H1 (cell line): ENCODE data around the gene ISG20L2. TPM values are rescaled to one million over a fixed set of nuclear protein-coding genes. Genes with fewer than 3 reads are reported as not detected.

Experiments used
- POLR2A ChIP-seq, 2 experiments: IDR thresholded peaks; 1 replicate in 1 of 2; 2 replicates in 1 of 2; pipeline ENCODE4 v1.6.1; 2011; ENCODE audit warnings: low read depth in 2 of 2, low read length in 2 of 2, mild to moderate bottlenecking in 2 of 2; ENCODE audit errors: control extremely low read depth in 1 of 2
- TBP ChIP-seq: IDR thresholded peaks from 2 replicates; pipeline ENCODE4 v1.6.1; 2011; ENCODE audit warnings: low read depth, low read length, improper control_type of control experiment
- polyA plus RNA-seq, 7 experiments: library from polyadenylated mRNA; depleted of rRNA in 3 of 7; stranded (reverse) in 5 of 7; unstranded in 2 of 7; fragments of >200 nt in 5 of 7; fragments of 200-250 nt in 2 of 7; gene quantifications; 1 replicate in 5 of 7; 2 replicates in 1 of 7; 4 replicates in 1 of 7; pipeline versions ENCODE4 v1.2.1 to v1.2.3, GENCODE V29; 2011 to 2013; ENCODE audit warnings: missing spikeins in 2 of 7, mixed read lengths in 2 of 7
- total RNA-seq: library from RNA; stranded (reverse); fragmentation: NEBNext Ultra II Directional; extraction: Animal tissue kit (Norgen Biotek cat#: 25700); gene quantifications from 2 replicates; pipeline ENCODE4 v1.2.1, GENCODE V29; 2021
- TF ChIP-seq, protein P1 (sequence below): fragments of 300-600 bp; sonication (generic); IDR thresholded peaks from 2 replicates; pipeline ENCODE4 v1.7.1; 2012; ENCODE audit warnings: low read length, moderate library complexity, mild to moderate bottlenecking, inconsistent platforms; ENCODE audit not compliant: insufficient replicate concordance
- TF ChIP-seq, protein P2 (sequence below), 3 experiments: IDR thresholded peaks; 1 replicate in 2 of 3; 2 replicates in 1 of 3; pipeline versions ENCODE4 v1.5.1 to v1.6.1; 2011; ENCODE audit warnings: low read length in 3 of 3, mild to moderate bottlenecking in 3 of 3, inconsistent platforms in 2 of 3, low read depth in 1 of 3, moderate library complexity in 1 of 3; ENCODE audit not compliant: insufficient read depth in 1 of 3; ENCODE audit errors: control extremely low read depth in 1 of 3

Gene ISG20L2
- total and polyA plus RNA-seq, 2 of the 8 experiments (the other 6 are each of a cell fraction or from before 2014, with no cell fraction given), result 47.5 to 53.0 TPM

DNA sequence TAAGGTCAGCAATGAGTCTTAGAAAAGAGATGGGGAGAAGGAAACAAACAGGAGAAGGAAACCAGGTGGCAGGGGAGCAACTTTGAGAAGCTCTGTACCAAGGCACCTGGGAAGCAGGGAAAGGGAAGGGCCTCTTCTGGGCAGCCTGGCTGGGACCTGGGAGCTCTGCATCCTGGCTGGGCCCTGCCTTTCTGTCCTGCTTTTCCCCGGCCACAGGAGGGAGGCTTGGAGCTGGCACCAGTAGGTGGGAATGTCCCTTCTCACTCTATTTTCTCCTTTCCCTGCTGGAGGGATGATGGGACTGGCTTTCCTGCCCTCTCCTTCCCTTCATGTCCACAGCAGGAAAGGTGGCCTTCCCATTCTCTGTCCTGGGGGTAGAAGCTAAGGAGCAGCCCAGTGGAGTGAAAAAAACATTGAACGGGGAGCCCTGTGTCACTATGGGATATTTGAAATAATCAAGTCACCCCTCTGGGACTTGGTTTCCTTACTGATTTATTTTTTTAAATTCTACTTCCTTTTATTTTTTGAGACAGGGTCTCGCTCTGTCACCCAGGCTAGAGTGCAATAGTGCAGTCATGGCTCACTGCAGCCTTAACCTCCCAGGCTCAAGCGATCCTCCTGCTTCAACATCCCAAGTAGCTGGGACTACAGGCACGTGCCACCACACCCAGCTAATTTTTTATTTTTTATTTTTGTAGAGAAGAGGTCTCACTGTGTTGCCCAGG lies 46.2 kb downstream of the ISG20L2 start (continued):
- TF ChIP-seq, protein P1, sequence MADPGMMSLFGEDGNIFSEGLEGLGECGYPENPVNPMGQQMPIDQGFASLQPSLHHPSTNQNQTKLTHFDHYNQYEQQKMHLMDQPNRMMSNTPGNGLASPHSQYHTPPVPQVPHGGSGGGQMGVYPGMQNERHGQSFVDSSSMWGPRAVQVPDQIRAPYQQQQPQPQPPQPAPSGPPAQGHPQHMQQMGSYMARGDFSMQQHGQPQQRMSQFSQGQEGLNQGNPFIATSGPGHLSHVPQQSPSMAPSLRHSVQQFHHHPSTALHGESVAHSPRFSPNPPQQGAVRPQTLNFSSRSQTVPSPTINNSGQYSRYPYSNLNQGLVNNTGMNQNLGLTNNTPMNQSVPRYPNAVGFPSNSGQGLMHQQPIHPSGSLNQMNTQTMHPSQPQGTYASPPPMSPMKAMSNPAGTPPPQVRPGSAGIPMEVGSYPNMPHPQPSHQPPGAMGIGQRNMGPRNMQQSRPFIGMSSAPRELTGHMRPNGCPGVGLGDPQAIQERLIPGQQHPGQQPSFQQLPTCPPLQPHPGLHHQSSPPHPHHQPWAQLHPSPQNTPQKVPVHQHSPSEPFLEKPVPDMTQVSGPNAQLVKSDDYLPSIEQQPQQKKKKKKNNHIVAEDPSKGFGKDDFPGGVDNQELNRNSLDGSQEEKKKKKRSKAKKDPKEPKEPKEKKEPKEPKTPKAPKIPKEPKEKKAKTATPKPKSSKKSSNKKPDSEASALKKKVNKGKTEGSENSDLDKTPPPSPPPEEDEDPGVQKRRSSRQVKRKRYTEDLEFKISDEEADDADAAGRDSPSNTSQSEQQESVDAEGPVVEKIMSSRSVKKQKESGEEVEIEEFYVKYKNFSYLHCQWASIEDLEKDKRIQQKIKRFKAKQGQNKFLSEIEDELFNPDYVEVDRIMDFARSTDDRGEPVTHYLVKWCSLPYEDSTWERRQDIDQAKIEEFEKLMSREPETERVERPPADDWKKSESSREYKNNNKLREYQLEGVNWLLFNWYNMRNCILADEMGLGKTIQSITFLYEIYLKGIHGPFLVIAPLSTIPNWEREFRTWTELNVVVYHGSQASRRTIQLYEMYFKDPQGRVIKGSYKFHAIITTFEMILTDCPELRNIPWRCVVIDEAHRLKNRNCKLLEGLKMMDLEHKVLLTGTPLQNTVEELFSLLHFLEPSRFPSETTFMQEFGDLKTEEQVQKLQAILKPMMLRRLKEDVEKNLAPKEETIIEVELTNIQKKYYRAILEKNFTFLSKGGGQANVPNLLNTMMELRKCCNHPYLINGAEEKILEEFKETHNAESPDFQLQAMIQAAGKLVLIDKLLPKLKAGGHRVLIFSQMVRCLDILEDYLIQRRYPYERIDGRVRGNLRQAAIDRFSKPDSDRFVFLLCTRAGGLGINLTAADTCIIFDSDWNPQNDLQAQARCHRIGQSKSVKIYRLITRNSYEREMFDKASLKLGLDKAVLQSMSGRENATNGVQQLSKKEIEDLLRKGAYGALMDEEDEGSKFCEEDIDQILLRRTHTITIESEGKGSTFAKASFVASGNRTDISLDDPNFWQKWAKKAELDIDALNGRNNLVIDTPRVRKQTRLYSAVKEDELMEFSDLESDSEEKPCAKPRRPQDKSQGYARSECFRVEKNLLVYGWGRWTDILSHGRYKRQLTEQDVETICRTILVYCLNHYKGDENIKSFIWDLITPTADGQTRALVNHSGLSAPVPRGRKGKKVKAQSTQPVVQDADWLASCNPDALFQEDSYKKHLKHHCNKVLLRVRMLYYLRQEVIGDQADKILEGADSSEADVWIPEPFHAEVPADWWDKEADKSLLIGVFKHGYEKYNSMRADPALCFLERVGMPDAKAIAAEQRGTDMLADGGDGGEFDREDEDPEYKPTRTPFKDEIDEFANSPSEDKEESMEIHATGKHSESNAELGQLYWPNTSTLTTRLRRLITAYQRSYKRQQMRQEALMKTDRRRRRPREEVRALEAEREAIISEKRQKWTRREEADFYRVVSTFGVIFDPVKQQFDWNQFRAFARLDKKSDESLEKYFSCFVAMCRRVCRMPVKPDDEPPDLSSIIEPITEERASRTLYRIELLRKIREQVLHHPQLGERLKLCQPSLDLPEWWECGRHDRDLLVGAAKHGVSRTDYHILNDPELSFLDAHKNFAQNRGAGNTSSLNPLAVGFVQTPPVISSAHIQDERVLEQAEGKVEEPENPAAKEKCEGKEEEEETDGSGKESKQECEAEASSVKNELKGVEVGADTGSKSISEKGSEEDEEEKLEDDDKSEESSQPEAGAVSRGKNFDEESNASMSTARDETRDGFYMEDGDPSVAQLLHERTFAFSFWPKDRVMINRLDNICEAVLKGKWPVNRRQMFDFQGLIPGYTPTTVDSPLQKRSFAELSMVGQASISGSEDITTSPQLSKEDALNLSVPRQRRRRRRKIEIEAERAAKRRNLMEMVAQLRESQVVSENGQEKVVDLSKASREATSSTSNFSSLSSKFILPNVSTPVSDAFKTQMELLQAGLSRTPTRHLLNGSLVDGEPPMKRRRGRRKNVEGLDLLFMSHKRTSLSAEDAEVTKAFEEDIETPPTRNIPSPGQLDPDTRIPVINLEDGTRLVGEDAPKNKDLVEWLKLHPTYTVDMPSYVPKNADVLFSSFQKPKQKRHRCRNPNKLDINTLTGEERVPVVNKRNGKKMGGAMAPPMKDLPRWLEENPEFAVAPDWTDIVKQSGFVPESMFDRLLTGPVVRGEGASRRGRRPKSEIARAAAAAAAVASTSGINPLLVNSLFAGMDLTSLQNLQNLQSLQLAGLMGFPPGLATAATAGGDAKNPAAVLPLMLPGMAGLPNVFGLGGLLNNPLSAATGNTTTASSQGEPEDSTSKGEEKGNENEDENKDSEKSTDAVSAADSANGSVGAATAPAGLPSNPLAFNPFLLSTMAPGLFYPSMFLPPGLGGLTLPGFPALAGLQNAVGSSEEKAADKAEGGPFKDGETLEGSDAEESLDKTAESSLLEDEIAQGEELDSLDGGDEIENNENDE, result no peak
- TF ChIP-seq POLR2A (IDR thresholded peaks at IDR 0.05; ENCODE audit: control extremely low read depth in 1 of 2, low read depth in 2 of 2, low read length in 2 of 2) (no peak), TBP (peak; percentile 93)
- TF ChIP-seq, protein P2, sequence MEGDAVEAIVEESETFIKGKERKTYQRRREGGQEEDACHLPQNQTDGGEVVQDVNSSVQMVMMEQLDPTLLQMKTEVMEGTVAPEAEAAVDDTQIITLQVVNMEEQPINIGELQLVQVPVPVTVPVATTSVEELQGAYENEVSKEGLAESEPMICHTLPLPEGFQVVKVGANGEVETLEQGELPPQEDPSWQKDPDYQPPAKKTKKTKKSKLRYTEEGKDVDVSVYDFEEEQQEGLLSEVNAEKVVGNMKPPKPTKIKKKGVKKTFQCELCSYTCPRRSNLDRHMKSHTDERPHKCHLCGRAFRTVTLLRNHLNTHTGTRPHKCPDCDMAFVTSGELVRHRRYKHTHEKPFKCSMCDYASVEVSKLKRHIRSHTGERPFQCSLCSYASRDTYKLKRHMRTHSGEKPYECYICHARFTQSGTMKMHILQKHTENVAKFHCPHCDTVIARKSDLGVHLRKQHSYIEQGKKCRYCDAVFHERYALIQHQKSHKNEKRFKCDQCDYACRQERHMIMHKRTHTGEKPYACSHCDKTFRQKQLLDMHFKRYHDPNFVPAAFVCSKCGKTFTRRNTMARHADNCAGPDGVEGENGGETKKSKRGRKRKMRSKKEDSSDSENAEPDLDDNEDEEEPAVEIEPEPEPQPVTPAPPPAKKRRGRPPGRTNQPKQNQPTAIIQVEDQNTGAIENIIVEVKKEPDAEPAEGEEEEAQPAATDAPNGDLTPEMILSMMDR (IDR thresholded peaks at IDR 0.05; ENCODE audit: control extremely low read depth in 1 of 3, insufficient read depth in 1 of 3, low read depth in 1 of 3, low read length in 3 of 3), result peak; percentile 41 to 47 (median 45)
